HEK293T (cell line): ENCODE measurements around the gene ATAD2B.

Experiments used
- BHLHE40 ChIP-seq: fragments of 450-650 bp; IDR thresholded peaks from 2 replicates; pipeline ENCODE4 v1.6.1; 2016; ENCODE audit warnings: mild to moderate bottlenecking, moderate library complexity, borderline replicate concordance
- CTBP1 ChIP-seq: fragments of 450-650 bp; IDR thresholded peaks from 2 replicates; pipeline ENCODE4 v1.6.1; 2016; ENCODE audit warnings: borderline replicate concordance
- FOXA1 ChIP-seq: fragments of 450-650 bp; IDR thresholded peaks from 2 replicates; pipeline ENCODE4 v1.6.1; 2016; ENCODE audit warnings: mild to moderate bottlenecking
- FOXK2 ChIP-seq: fragments of 450-650 bp; IDR thresholded peaks from 2 replicates; pipeline ENCODE4 v1.6.1; 2016; ENCODE audit warnings: mild to moderate bottlenecking
- FOXM1 ChIP-seq: fragments of 450-650 bp; IDR thresholded peaks from 2 replicates; pipeline ENCODE4 v1.6.1; 2017; ENCODE audit warnings: mild to moderate bottlenecking, borderline replicate concordance
- L3MBTL2 ChIP-seq: fragments of 450-650 bp; conservative IDR thresholded peaks from 2 replicates; pipeline ENCODE4 v1.6.1; 2016; ENCODE audit warnings: mild to moderate bottlenecking
- NFRKB ChIP-seq: fragments of 450-650 bp; IDR thresholded peaks from 2 replicates; pipeline ENCODE4 v1.6.1; 2016; ENCODE audit warnings: mild to moderate bottlenecking, moderate library complexity
- SUZ12 ChIP-seq: fragments of 450-650 bp; IDR thresholded peaks from 2 replicates; pipeline ENCODE4 v1.6.1; 2016; ENCODE audit warnings: mild to moderate bottlenecking
- TARDBP ChIP-seq: fragments of 450-650 bp; IDR thresholded peaks from 2 replicates; pipeline ENCODE4 v1.6.1; 2016
- ZNF384 ChIP-seq: fragments of 450-650 bp; IDR thresholded peaks from 2 replicates; pipeline ENCODE4 v1.6.1; 2016
- TF ChIP-seq, protein P1 (sequence below): fragments of 450-650 bp; IDR thresholded peaks from 2 replicates; pipeline ENCODE4 v1.6.1; 2016

- TF ChIP-seq FOXM1 = no peak
- TF ChIP-seq SUZ12 = no peak
- no peak for TF ChIP-seq L3MBTL2
- no peak for TF ChIP-seq NFRKB
- TF ChIP-seq FOXK2 = no peak
- TF ChIP-seq CTBP1 = no peak
- no peak for TF ChIP-seq BHLHE40
- TF ChIP-seq FOXA1 = no peak
- TF ChIP-seq, protein P1, sequence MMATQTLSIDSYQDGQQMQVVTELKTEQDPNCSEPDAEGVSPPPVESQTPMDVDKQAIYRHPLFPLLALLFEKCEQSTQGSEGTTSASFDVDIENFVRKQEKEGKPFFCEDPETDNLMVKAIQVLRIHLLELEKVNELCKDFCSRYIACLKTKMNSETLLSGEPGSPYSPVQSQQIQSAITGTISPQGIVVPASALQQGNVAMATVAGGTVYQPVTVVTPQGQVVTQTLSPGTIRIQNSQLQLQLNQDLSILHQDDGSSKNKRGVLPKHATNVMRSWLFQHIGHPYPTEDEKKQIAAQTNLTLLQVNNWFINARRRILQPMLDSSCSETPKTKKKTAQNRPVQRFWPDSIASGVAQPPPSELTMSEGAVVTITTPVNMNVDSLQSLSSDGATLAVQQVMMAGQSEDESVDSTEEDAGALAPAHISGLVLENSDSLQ = no peak
- TF ChIP-seq ZNF384 = no peak
- no peak for TF ChIP-seq TARDBP
Measured at GRCh38 chr2:23836971-23837565, 89.9 kb downstream of the ATAD2B start.
